Smooth muscle cell (in vitro differentiated cells): ENCODE results near the gene KCNC3. TPM values are rescaled to one million over a fixed set of nuclear protein-coding genes. Genes with fewer than 3 reads are reported as not detected.

Source experiments
- DNase-seq: peaks from one replicate; lab custom pipeline; 2025; ENCODE audit not compliant: unreplicated experiment; lab: John Stamatoyannopoulos, UW
- H2AFZ ChIP-seq: fragments of 200-600 bp; sonication (generic); 2 replicates; pipeline ENCODE4 v1.6.0; 2016; ENCODE audit warnings: antibody characterized with exemption, low read depth, mild to moderate bottlenecking
- H3F3A ChIP-seq: fragments of 200-600 bp; sonication (generic); 2 replicates; pipeline ENCODE4 v1.6.0; 2017; ENCODE audit warnings: antibody characterized with exemption, low read depth
- H3K27ac ChIP-seq: fragments of 200-600 bp; sonication (generic); 2 replicates; pipeline ENCODE4 v1.5.1; 2016; ENCODE audit warnings: low read depth, mild to moderate bottlenecking
- H3K27me3 ChIP-seq: fragments of 200-600 bp; sonication (generic); 2 replicates; pipeline ENCODE4 v1.6.1; 2016; ENCODE audit warnings: low read depth, mild to moderate bottlenecking
- H3K36me3 ChIP-seq: fragments of 200-600 bp; sonication (generic); 2 replicates; pipeline ENCODE4 v1.5.1; 2016; ENCODE audit warnings: low read depth
- H3K4me1 ChIP-seq: fragments of 200-600 bp; sonication (generic); 2 replicates; pipeline ENCODE4 v1.5.1; 2016; ENCODE audit warnings: low read depth
- H3K4me2 ChIP-seq: fragments of 200-600 bp; sonication (generic); 2 replicates; pipeline ENCODE4 v1.6.0; 2016; ENCODE audit warnings: mild to moderate bottlenecking
- H3K4me3 ChIP-seq: fragments of 200-600 bp; sonication (generic); 2 replicates; pipeline ENCODE4 v1.5.1; 2016; ENCODE audit warnings: mild to moderate bottlenecking
- H3K79me2 ChIP-seq: fragments of 200-600 bp; sonication (generic); 2 replicates; pipeline ENCODE4 v1.6.0; 2016; ENCODE audit warnings: low read depth, mild to moderate bottlenecking
- H3K9ac ChIP-seq: fragments of 200-600 bp; sonication (generic); 2 replicates; pipeline ENCODE4 v1.6.0; 2016; ENCODE audit warnings: low read depth
- H3K9me3 ChIP-seq: fragments of 200-600 bp; sonication (generic); replicated peaks from 2 replicates; pipeline ENCODE4 v1.5.1; 2016; ENCODE audit warnings: low read depth
- H4K20me1 ChIP-seq: fragments of 200-600 bp; sonication (generic); 2 replicates; pipeline ENCODE4 v1.6.0; 2016; ENCODE audit warnings: low read depth
- WGBS: methylation state at CpG from one replicate; pipeline ENCODE4 v1.1.7; 2016; ENCODE audit warnings: low lambda C conversion rate; 5-methylcytosine and 5-hydroxymethylcytosine counted together
- polyA plus RNA-seq: library from polyadenylated mRNA; unstranded; fragments of >200 nt; fragmentation: Nextera tagmentation; extraction: Ambion mirVana; gene quantifications from 2 replicates; pipeline ENCODE4 v1.2.1, GENCODE V29; 2016
- total RNA-seq: library from RNA; depleted of rRNA; stranded (reverse); fragments of >200 nt; gene quantifications from 2 replicates; pipeline ENCODE4 v1.2.3, GENCODE V29; 2014
- TF ChIP-seq, protein P1 (sequence below): fragments of 200-600 bp; sonication (generic); IDR thresholded peaks from 2 replicates; pipeline ENCODE4 v1.5.1; 2017; ENCODE audit warnings: borderline replicate concordance, mild to moderate bottlenecking, antibody characterized with exemption; ENCODE audit not compliant: insufficient read depth, poor library complexity, severe bottlenecking

Gene KCNC3
- total and polyA plus RNA-seq, 2 experiments from 2014 or later: 0.46 to 1.4 TPM

DNA sequence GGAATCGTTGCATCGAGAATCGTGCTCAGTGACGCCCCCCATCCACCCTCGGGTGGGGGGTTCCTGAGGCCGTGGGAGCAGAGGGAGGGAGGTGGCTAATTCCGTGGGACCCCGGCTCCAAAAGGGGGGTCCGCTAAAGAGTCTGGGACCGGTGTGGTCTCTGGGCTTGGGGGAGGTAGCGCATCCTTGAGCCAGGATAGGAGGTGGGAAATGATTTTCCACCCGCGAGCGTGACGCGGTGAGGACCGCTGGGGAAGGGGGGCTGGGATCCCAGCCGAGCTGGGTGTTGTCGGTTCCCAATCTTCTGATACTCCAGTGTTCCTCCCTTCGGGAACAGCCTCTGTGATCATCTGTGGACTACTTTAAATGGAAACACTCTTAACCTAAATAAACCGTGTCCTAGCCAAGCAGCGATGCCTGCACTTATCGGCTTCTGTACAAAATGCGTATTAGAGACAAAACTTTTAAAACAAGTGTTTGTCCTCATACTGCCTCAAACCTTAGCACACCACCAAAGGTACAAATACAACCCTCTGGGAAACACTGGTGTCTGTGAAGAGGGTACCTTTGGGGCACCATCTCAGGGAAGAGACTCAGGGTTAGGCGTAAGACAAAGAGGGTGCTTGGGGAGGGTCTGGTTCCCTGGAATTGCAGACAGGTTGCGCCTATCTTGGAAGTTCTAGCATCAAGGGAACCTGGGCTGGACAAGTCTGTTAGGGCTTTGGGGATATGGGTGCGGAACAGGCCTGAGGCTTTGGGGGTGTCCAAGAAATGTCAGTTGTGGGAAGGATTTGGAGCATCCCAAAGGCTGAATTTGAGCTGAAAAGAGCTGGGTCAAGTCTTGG lies 16.0 kb downstream of the KCNC3 start:
- Histone ChIP-seq H3K4me2 (peak overlapping the region; percentile 82), H3K27me3 (peaks cover 38% of the 10 kb centered on the region)

DNA sequence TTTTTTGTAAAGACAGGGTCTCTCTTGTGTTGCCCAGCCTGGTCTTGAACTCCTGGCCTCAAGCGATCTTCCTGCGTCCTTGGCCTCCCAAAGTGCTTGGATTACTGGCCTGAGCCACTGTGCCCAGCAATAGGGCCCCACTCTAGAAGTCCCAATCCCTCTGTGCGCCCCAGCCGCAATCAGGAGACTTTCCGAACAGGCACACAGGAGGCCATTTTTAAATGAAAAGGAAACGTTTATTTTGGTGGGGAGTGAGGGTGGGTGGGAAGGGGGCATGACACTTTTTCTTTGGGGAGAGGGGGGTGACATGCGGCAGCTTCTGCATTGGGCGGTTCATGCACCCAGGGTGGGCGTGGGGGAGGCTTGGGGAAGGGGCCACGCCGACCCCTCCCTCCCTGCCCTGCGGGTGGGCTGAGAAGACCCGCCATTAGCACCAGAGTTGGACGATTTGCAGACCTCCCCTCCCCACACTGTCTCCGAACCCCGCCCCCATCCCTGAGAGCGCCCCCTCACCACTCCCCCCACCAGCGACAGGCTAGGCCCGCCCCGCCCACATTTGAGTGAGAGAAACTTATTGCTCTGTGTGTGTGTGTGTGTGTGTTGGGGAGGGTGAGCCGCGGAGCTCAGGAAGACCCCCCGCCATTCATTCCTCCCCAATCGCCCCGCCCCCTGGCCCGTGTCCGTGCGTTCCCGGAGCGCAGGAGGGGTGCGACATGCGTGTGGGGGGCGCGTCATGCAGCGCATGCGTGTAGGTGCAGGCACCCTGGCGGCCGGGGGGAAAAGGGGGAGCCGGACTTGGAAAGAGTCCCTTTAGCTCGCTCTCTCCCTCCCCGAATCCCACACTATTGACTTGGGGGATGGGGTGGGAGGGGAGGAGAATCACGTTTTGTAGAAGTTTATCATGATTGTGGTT lies 17.2 kb downstream of the KCNC3 start:
- H3K4me1 ChIP-seq: no peaks in the 10 kb centered on the region
- H3K27me3 ChIP-seq: peaks cover 38% of the 10 kb centered on the region
- H3K79me2 ChIP-seq: no peaks in the 10 kb centered on the region
- whole genome bisulfite sequencing: 14% methylated on average over 24 of the region's 42 CpGs
- H2AFZ ChIP-seq: no peak overlapping the region
- H3K9ac ChIP-seq: no peak overlapping the region
- H4K20me1 ChIP-seq: no peaks in the 10 kb centered on the region
- DNase-seq: no peak
- H3K36me3 ChIP-seq: no peaks in the 10 kb centered on the region
- no peaks in the 10 kb centered on the region for H3K9me3 ChIP-seq
- TF ChIP-seq, protein P1, sequence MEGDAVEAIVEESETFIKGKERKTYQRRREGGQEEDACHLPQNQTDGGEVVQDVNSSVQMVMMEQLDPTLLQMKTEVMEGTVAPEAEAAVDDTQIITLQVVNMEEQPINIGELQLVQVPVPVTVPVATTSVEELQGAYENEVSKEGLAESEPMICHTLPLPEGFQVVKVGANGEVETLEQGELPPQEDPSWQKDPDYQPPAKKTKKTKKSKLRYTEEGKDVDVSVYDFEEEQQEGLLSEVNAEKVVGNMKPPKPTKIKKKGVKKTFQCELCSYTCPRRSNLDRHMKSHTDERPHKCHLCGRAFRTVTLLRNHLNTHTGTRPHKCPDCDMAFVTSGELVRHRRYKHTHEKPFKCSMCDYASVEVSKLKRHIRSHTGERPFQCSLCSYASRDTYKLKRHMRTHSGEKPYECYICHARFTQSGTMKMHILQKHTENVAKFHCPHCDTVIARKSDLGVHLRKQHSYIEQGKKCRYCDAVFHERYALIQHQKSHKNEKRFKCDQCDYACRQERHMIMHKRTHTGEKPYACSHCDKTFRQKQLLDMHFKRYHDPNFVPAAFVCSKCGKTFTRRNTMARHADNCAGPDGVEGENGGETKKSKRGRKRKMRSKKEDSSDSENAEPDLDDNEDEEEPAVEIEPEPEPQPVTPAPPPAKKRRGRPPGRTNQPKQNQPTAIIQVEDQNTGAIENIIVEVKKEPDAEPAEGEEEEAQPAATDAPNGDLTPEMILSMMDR: no peak
- H3K27ac ChIP-seq: no peak overlapping the region
- H3F3A ChIP-seq: no peaks in the 10 kb centered on the region
- peak overlapping the region; percentile 82 for H3K4me2 ChIP-seq
- H3K4me3 ChIP-seq: peak overlapping the region; percentile 38

More for the DNA sequence above, 16.0 kb downstream of the KCNC3 start:
- WGBS: 19% methylated on average over 27 of the region's 27 CpGs
- no peak overlapping the region for H2AFZ ChIP-seq
- H3K36me3 ChIP-seq: no peaks in the 10 kb centered on the region
- no peak overlapping the region for H3K27ac ChIP-seq
- no peaks in the 10 kb centered on the region for H3F3A ChIP-seq
- H3K4me3 ChIP-seq: peak overlapping the region; percentile 38
- TF ChIP-seq, protein P1: no peak
- DNase-seq: no peak
- no peaks in the 10 kb centered on the region for H3K9me3 ChIP-seq
- no peaks in the 10 kb centered on the region for H3K79me2 ChIP-seq
- H3K9ac ChIP-seq: no peak overlapping the region
- no peaks in the 10 kb centered on the region for H3K4me1 ChIP-seq
- H4K20me1 ChIP-seq: no peaks in the 10 kb centered on the region

DNA sequence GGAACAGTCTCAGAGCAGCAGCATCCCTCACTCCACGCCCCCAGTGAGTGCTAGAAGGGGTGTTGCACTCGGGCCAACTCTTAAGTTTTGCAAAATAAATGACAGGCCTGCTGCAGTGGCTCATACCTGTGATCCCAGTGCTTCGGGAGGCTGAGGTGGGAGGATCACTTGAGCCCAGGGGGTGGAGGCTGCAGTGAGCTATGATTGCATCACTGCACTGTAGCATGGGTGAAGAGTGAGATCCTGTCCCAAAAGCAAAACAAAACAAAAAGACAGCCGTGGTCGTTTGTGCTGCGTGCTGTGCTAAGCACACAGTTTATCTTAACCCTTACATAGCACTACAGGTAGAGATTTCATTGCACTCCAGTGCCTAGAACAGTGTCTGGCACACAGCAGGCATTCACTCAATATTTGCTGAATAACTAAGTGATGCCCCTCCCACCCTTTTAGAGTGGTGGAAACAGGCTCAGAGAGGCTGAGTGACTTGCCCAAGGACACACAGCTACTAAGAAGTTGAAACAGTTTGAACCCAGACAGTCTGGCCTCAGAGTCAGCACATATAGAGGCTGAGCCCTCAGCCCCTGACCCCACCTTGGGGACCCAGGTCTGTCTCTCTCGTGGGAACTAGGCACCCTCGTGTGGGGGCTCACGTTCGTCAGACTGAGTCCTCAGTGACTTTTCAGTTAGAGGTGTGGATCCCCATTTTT lies 18.3 kb downstream of the KCNC3 start:
- Histone ChIP-seq H3K4me2 (no peak overlapping the region), H3K36me3 (no peaks in the 10 kb centered on the region), H2AFZ (no peak overlapping the region), H3K4me1 (no peaks in the 10 kb centered on the region), H3K27ac (no peak overlapping the region), H3K79me2 (no peaks in the 10 kb centered on the region), H3K9ac (no peak overlapping the region), H3K4me3 (no peak overlapping the region), H4K20me1 (no peaks in the 10 kb centered on the region), H3F3A (no peaks in the 10 kb centered on the region), H3K27me3 (peaks cover 38% of the 10 kb centered on the region), H3K9me3 (no peaks in the 10 kb centered on the region)
- WGBS: 67% methylated on average over 10 of the region's 10 CpGs
- TF ChIP-seq, protein P1: no peak
- no peak for DNase-seq
